Peyer's patch (tissue), 4 donors: ENCODE data around the gene KDELR3.

ENCODE experiments used
- CTCF ChIP-seq, 6 experiments: fragments of 450-650 bp in 4 of 6; fragments of 200-600 bp in 2 of 6; sonication (generic) in 1 of 6; IDR thresholded peaks; one replicate each; pipeline ENCODE4 v1.5.1; 2017 to 2019; ENCODE audit warnings: antibody characterized with exemption in 6 of 6, mild to moderate bottlenecking in 3 of 6, moderate library complexity in 1 of 6
- POLR2A ChIP-seq, 2 donors: fragments of 450-650 bp; IDR thresholded peaks; one replicate each; pipeline ENCODE4 v1.5.1; 2017; ENCODE audit warnings: antibody characterized with exemption in 2 of 2, mild to moderate bottlenecking in 2 of 2, moderate library complexity in 2 of 2

GRCh38 chr22:38467904-38468442 is at the start of gene KDELR3:
- TF ChIP-seq CTCF (IDR thresholded peaks at IDR 0.05) (peak in 1 of 6 experiments; percentile 17), POLR2A (IDR thresholded peaks at IDR 0.05) (peak; percentile 41 to 57)
